Fibroblast of pulmonary artery (primary cell): Measurements from ENCODE around the gene ADORA2B.

Source experiments
- DNase-seq: peaks from one replicate; pipeline ENCODE4 v3.0.0-alpha.2; 2010; ENCODE audit warnings: low read depth
- H3K4me3 ChIP-seq: replicated peaks from 2 replicates; pipeline ENCODE4 v1.5.1; 2011; ENCODE audit warnings: low read depth, mild to moderate bottlenecking, control low read depth, low read length, moderate library complexity
- CTCF ChIP-seq: IDR thresholded peaks from 2 replicates; pipeline ENCODE4 v1.5.1; 2011; ENCODE audit warnings: mild to moderate bottlenecking, control low read depth, low read length, inconsistent platforms; ENCODE audit errors: missing control alignments

The ADORA2B gene

GRCh38 chr17:15955793-15956541 lies 11.0 kb downstream of the ADORA2B start:
- no peak for DNase-seq
- TF ChIP-seq CTCF: no peak

GRCh38 chr17:15957206-15957605 lies 12.3 kb downstream of the ADORA2B start:
- H3K4me3 ChIP-seq: no peak overlapping the region
- no peak for TF ChIP-seq CTCF
- no peak for DNase-seq

More at GRCh38 chr17:15955793-15956541, 11.0 kb downstream of the ADORA2B start:
- H3K4me3 ChIP-seq: no peak overlapping the region

GRCh38 chr17:15957608-15958307 lies 12.8 kb downstream of the ADORA2B start:
- no peak for DNase-seq
- no peak for TF ChIP-seq CTCF
- no peak overlapping the region for H3K4me3 ChIP-seq

- no peak for DNase-seq
- TF ChIP-seq CTCF: no peak
- H3K4me3 ChIP-seq: no peak overlapping the region
These were observed 13.5 kb downstream of the ADORA2B start for GRCh38 chr17:15958484-15958854.

DNA sequence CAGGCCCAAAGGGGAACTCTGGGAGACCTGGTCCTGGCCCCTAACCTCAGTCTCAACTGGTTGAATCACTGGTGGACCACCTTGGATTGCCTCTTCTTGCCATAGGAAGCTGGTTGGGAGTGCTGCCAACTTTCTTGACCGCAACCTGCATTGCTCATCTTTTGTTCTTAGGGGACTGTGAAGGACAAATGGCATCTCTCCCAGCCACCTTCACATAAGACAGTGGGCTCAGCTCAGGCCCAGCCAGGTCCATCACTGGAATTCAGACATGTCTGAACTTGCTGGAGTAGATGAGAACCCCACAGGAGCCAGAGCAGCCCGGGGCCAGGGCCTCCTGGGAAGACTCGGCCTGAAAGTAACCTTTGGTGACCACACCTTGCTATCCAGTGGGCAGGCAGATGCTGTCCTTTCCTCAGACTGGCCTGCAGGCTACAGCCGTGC lies 18.8 kb downstream of the ADORA2B start:
- DNase-seq: peak; percentile 74
- no peak overlapping the region for H3K4me3 ChIP-seq
- no peak for TF ChIP-seq CTCF

- H3K4me3 ChIP-seq: no peak overlapping the region
- no peak for TF ChIP-seq CTCF
- DNase-seq: no peak
These were observed 20.6 kb downstream of the ADORA2B start for GRCh38 chr17:15965528-15965927.
